GM21526 (cell line): ENCODE data around the gene PRKN.

Experiments used
- ATAC-seq: cut with Tn5 transposase; IDR thresholded peaks from one replicate; pipeline ENCODE4 v1.9.1; 2021; ENCODE audit warnings: moderate library complexity; ENCODE audit not compliant: unreplicated experiment, low FRiP score

Gene PRKN

GRCh38 chr6:161554883-161555282 lies 1172.7 kb downstream of the PRKN start:
- ATAC-seq: no peak

- ATAC-seq: no peak
Observed at GRCh38 chr6:161549977-161550655, 1177.5 kb downstream of the PRKN start.

- no peak for ATAC-seq
Observed at GRCh38 chr6:161548713-161549296, 1178.8 kb downstream of the PRKN start.

- no peak for ATAC-seq
Observed at GRCh38 chr6:161547617-161548016, 1179.9 kb downstream of the PRKN start.

- no peak for ATAC-seq
Observed at GRCh38 chr6:161546632-161547031, 1180.9 kb downstream of the PRKN start.

GRCh38 chr6:161545741-161546140 lies 1181.8 kb downstream of the PRKN start:
- no peak for ATAC-seq

GRCh38 chr6:161544801-161545480 lies 1182.6 kb downstream of the PRKN start:
- ATAC-seq: no peak

- peak; percentile 93 for ATAC-seq
Observed at GRCh38 chr6:161543684-161544309, 1183.8 kb downstream of the PRKN start.

GRCh38 chr6:161542346-161542980 lies 1185.1 kb downstream of the PRKN start:
- ATAC-seq: no peak

GRCh38 chr6:161540532-161540931 lies 1187.0 kb downstream of the PRKN start:
- ATAC-seq: no peak

GRCh38 chr6:161536224-161536630 lies 1191.3 kb downstream of the PRKN start:
- peak; percentile 89 for ATAC-seq

- no peak for ATAC-seq
Observed at GRCh38 chr6:161534264-161534873, 1193.2 kb downstream of the PRKN start.

GRCh38 chr6:161533266-161533665 lies 1194.3 kb downstream of the PRKN start:
- ATAC-seq: no peak

GRCh38 chr6:161532536-161532935 lies 1195.0 kb downstream of the PRKN start:
- no peak for ATAC-seq

- no peak for ATAC-seq
Observed at GRCh38 chr6:161526794-161527193, 1200.8 kb downstream of the PRKN start.

GRCh38 chr6:161523362-161523761 lies 1204.2 kb downstream of the PRKN start:
- ATAC-seq: no peak

GRCh38 chr6:161522276-161522675 lies 1205.3 kb downstream of the PRKN start:
- ATAC-seq: no peak

GRCh38 chr6:161511447-161512095 lies 1216.0 kb downstream of the PRKN start:
- no peak for ATAC-seq

- no peak for ATAC-seq
Observed at GRCh38 chr6:161508341-161508740, 1219.2 kb downstream of the PRKN start.

- no peak for ATAC-seq
Observed at GRCh38 chr6:161507375-161507774, 1220.2 kb downstream of the PRKN start.
